Muscle layer of colon (tissue), 2 donors: Measurements from ENCODE around the gene CRNKL1.

Experiments used
- H3K27ac ChIP-seq: one replicate; pipeline ENCODE4 v1.7.0; 2013; ENCODE audit warnings: low read depth, mild to moderate bottlenecking, low read length, moderate library complexity
- H3K27me3 ChIP-seq, 2 donors: one replicate each; pipeline ENCODE4 v1.7.0; 2013; ENCODE audit warnings: low read length in 2 of 2, mild to moderate bottlenecking in 2 of 2; ENCODE audit not compliant: insufficient read depth in 2 of 2, control insufficient read depth in 1 of 2
- H3K36me3 ChIP-seq: one replicate; pipeline ENCODE4 v1.7.0; 2013; ENCODE audit warnings: mild to moderate bottlenecking, low read length; ENCODE audit not compliant: insufficient read depth
- H3K4me1 ChIP-seq: one replicate; pipeline ENCODE4 v1.7.0; 2013; ENCODE audit warnings: mild to moderate bottlenecking, low read length; ENCODE audit not compliant: insufficient read depth
- H3K4me3 ChIP-seq, 2 donors: one replicate each; pipeline ENCODE4 v1.7.0; 2013; ENCODE audit warnings: low read length in 2 of 2, low read depth in 1 of 2, mild to moderate bottlenecking in 1 of 2, moderate library complexity in 1 of 2
- H3K9ac ChIP-seq: one replicate; pipeline ENCODE4 v1.7.0; 2013; ENCODE audit warnings: low read length
- H3K9me3 ChIP-seq: one replicate; pipeline ENCODE4 v1.7.0; 2013; ENCODE audit warnings: mild to moderate bottlenecking, low read length
- donor health status: abdominal sarcoma.
- donor health status: Adenocarcinoma of cecum.

Gene CRNKL1

GRCh38 chr20:19991854-19992253 lies 60.4 kb downstream of the CRNKL1 start:
- Histone ChIP-seq H3K4me3 (no peak overlapping the region), H3K9me3 (no peaks in the 10 kb centered on the region), H3K9ac (no peak overlapping the region), H3K27me3 (no peaks in the 10 kb centered on the region), H3K27ac (no peak overlapping the region), H3K4me1 (peaks cover 58% of the 10 kb centered on the region), H3K36me3 (peaks cover 30% of the 10 kb centered on the region)

GRCh38 chr20:19991308-19991707 lies 61.0 kb downstream of the CRNKL1 start:
- Histone ChIP-seq H3K27ac (no peak overlapping the region), H3K4me1 (peaks cover 58% of the 10 kb centered on the region)

GRCh38 chr20:19990850-19991249 lies 61.4 kb downstream of the CRNKL1 start:
- H3K9me3 ChIP-seq = no peaks in the 10 kb centered on the region
- H3K4me1 ChIP-seq = peaks cover 63% of the 10 kb centered on the region
- no peak overlapping the region for H3K27ac ChIP-seq
- H3K4me3 ChIP-seq = no peak overlapping the region
- H3K36me3 ChIP-seq = peaks cover 25% of the 10 kb centered on the region
- no peaks in the 10 kb centered on the region for H3K27me3 ChIP-seq
- H3K9ac ChIP-seq = no peak overlapping the region

More at GRCh38 chr20:19991308-19991707, 61.0 kb downstream of the CRNKL1 start:
- Histone ChIP-seq H3K36me3 (peaks cover 25% of the 10 kb centered on the region), H3K27me3 (no peaks in the 10 kb centered on the region), H3K9me3 (no peaks in the 10 kb centered on the region), H3K9ac (no peak overlapping the region), H3K4me3 (no peak overlapping the region)

- Histone ChIP-seq H3K4me1 (peaks cover 44% of the 10 kb centered on the region), H3K4me3 (no peak overlapping the region), H3K9me3 (no peaks in the 10 kb centered on the region), H3K27me3 (no peaks in the 10 kb centered on the region), H3K36me3 (peaks cover 21% of the 10 kb centered on the region), H3K27ac (no peak overlapping the region), H3K9ac (no peak overlapping the region)
Measured at GRCh38 chr20:19987046-19987445, 65.2 kb downstream of the CRNKL1 start.

- Histone ChIP-seq H3K27ac (no peak overlapping the region), H3K9me3 (no peaks in the 10 kb centered on the region), H3K27me3 (no peaks in the 10 kb centered on the region), H3K36me3 (peaks cover 16% of the 10 kb centered on the region), H3K4me1 (peaks cover 45% of the 10 kb centered on the region), H3K4me3 (no peak overlapping the region), H3K9ac (no peak overlapping the region)
Measured at GRCh38 chr20:19986419-19986818, 65.8 kb downstream of the CRNKL1 start.
